ENCODE results near the gene BTAF1.

Gene BTAF1

DNA sequence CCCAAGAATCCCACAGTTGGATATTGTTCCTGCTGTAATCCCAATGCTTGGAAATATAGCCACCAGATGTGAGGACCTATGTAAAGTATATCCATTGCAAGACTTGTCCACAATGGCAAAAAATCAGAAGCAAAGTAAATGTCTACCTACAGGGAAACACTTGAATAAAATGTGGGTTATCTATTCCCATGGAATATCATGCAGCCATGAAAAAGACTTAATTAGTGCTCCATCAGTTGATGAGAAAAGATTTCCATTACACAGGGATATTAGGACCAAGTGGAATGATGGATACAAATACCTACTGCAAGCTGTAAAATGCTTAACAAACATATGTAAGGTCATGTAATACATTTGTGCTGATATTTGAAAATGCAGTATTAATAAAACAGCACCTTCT lies 131.2 kb downstream of the BTAF1 start:
- no peak for DNase-seq

GRCh38 chr10:92062273-92062672 lies 138.7 kb downstream of the BTAF1 start:
- no peak for DNase-seq

DNA sequence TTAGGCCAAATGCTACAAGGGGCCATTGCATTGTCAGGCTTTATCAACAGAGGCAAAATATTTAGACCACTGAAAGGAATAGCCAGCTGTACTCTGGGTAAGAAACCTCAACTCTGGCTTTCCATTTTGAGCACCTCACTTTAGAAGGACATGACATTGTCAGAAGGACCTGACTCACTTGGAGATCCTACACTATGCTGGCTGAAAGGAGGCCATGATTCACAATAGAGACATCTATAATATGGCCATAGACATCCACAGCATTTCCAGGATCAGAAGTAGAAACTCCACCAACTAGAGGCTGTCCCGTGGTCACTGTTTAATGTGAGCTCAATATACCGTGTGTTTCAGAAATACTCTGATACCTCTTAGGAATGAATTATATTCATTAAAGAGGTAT lies 140.9 kb downstream of the BTAF1 start:
- no peak for DNase-seq

- DNase-seq = no peak
These were observed 142.8 kb downstream of the BTAF1 start for GRCh38 chr10:92066386-92066785.

DNA sequence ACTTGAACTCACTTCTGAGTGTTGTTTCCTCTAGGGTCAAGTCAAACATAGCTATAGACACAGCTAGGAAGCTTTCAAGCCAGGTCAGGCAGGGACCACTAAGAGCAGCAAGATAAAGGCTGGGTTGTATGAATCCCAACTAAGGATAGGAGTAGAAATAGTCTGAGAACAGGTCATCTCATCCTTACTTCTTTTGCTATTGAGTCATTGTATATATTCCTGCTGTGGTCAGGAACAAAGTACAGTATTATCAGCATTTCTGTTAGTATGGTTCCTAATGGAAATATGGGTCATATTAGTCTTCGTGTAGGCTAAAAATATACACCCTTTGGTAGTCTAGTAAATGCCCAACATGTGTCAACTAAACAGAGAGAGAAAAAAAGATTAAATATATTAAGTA lies 145.3 kb downstream of the BTAF1 start:
- DNase-seq = no peak

GRCh38 chr10:92074126-92074887 lies 150.7 kb downstream of the BTAF1 start:
- no peak for DNase-seq

- no peak for DNase-seq
These were observed 152.3 kb downstream of the BTAF1 start for GRCh38 chr10:92075829-92076228.

GRCh38 chr10:92076722-92077121 lies 153.2 kb downstream of the BTAF1 start:
- DNase-seq = no peak

- no peak for DNase-seq
These were observed 155.4 kb downstream of the BTAF1 start for GRCh38 chr10:92079003-92079402.
